ENCODE measurements around the gene TBC1D21. TPM values are rescaled to one million over a fixed set of nuclear protein-coding genes. Genes with fewer than 3 reads are reported as not detected.

Gene TBC1D21
- total and polyA plus RNA-seq, 2 of the 8 experiments (the other 6 are each of a cell fraction or from before 2014, with no cell fraction given), result not detected

DNA sequence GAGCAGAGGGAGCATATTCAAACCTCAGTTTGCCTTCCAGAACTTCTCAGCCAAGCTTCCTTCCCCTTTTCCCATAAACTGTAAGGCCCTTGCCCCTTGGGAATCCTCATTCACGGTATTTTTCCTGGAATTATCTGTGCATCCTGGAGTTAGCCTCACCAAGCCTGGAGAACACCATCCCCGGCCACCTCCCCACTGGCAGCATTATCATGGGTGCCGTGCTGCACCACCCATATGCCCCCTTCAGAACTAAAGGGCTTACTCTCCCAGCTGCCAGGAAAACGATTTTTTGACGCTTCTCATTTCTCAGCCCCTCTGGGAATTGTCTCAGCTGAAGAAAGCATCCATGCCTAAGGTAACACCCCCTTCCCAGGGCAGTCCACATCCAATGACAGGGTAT lies 20.9 kb upstream of the TBC1D21 start:
- no peaks in the 10 kb centered on the region for H3K79me2 ChIP-seq (ENCODE audit: control insufficient read depth in 1 of 2, insufficient read depth in 2 of 2, low read length in 2 of 2)
- H3K4ac ChIP-seq (replicated peaks; ENCODE audit: insufficient read length, low read depth, low read length), result no peak overlapping the region
- no peak overlapping the region for H3K14ac ChIP-seq (ENCODE audit: insufficient read length)
- H3K36me3 ChIP-seq (ENCODE audit: control insufficient read depth in 2 of 4, insufficient read depth in 4 of 4, low read length in 3 of 4), result no peaks in the 10 kb centered on the region
- 86% methylated on average over 5 of the region's 5 CpGs; no CpG with 5 or more reads in 1 of the 2 experiments for WGBS, 2 experiments (ENCODE audit: extremely low coverage in 1 of 2, insufficient coverage in 1 of 2, insufficient read length in 1 of 2, insufficient replicate concordance in 2 of 2, low coverage in 1 of 2, low lambda C conversion rate in 2 of 2, missing lambda C conversion rate in 1 of 2)
- no peaks in the 10 kb centered on the region for H3K9me3 ChIP-seq (ENCODE audit: insufficient read depth in 2 of 2, low read depth in 1 of 2, low read length in 1 of 2)
- H2AFZ ChIP-seq (ENCODE audit: low read length), result no peak overlapping the region
- H4K20me1 ChIP-seq (replicated peaks in 1 of 2; ENCODE audit: control insufficient read depth in 1 of 2, insufficient read depth in 2 of 2, low read length in 2 of 2), result no peaks in the 10 kb centered on the region
- no peak overlapping the region for H3K18ac ChIP-seq (ENCODE audit: extremely low read depth, low read length)
- no peak overlapping the region for H3K4me2 ChIP-seq (ENCODE audit: insufficient read depth in 1 of 2, low read depth in 2 of 2, low read length in 2 of 2)
- POLR2A ChIA-PET (ENCODE audit: partially characterized antibody), result no interaction called here
- H3K56ac ChIP-seq (replicated peaks; ENCODE audit: insufficient read length, low read depth, low read length), result no peak overlapping the region
- no peak overlapping the region for H2BK5ac ChIP-seq (ENCODE audit: low read depth, low read length)
- H2BK12ac ChIP-seq (ENCODE audit: low read depth, low read length), result no peak overlapping the region
- no peak overlapping the region for H4K5ac ChIP-seq (ENCODE audit: insufficient read length, low read depth, low read length)
- FAIRE-seq (no peak), DNase-seq (ENCODE audit: low read depth in 1 of 2, low spot score in 2 of 2) (no peak)
- H3K27ac ChIP-seq (ENCODE audit: low read depth, low read length), result no peak overlapping the region
- H3K23me2 ChIP-seq (ENCODE audit: low read depth, low read length), result no peaks in the 10 kb centered on the region
- H2BK120ac ChIP-seq (replicated peaks; ENCODE audit: low read depth, low read length), result no peak overlapping the region
- no peaks in the 10 kb centered on the region; a peak in 2 of 7 replicates for H3K27me3 ChIP-seq (replicated peaks in 1 of 4; ENCODE audit: control insufficient read depth in 3 of 4, extremely low read depth in 1 of 4, insufficient read depth in 3 of 4, low read length in 3 of 4)
- H4K91ac ChIP-seq (replicated peaks; ENCODE audit: insufficient read length, low read length), result no peak overlapping the region
- TF ChIP-seq CBX8 (IDR thresholded peaks at IDR 0.05; ENCODE audit: borderline replicate concordance, low read depth, low read length), result no peak
- TF ChIP-seq POU5F1 (IDR thresholded peaks at IDR 0.05; ENCODE audit: low read depth, low read length), result no peak
- TF ChIP-seq, protein P1, sequence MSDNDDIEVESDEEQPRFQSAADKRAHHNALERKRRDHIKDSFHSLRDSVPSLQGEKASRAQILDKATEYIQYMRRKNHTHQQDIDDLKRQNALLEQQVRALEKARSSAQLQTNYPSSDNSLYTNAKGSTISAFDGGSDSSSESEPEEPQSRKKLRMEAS (IDR thresholded peaks at IDR 0.05), result no peak
- TF ChIP-seq YY1 (IDR thresholded peaks at IDR 0.05; ENCODE audit: low read depth, low read length), result no peak
- no peak for TF ChIP-seq RXRA (IDR thresholded peaks at IDR 0.05; ENCODE audit: insufficient read depth, low read depth, low read length)
- TF ChIP-seq TEAD4 (IDR thresholded peaks at IDR 0.05; ENCODE audit: low read depth, low read length), result no peak
- no peak for TF ChIP-seq JUN (IDR thresholded peaks at IDR 0.05; ENCODE audit: low read depth, low read length)
- no peak for TF ChIP-seq RAD21 (IDR thresholded peaks at IDR 0.05 in 1 of 2, conservative IDR thresholded peaks at IDR 0.05 in 1 of 2; ENCODE audit: low read depth in 2 of 2, low read length in 2 of 2)
- TF ChIP-seq HDAC2 (IDR thresholded peaks at IDR 0.05; ENCODE audit: borderline replicate concordance in 1 of 2, low read depth in 2 of 2, low read length in 2 of 2), result no peak
- no peak for TF ChIP-seq EGR1 (IDR thresholded peaks at IDR 0.05; ENCODE audit: borderline replicate concordance, low read depth, low read length)
- TF ChIP-seq CHD1 (IDR thresholded peaks at IDR 0.05; ENCODE audit: low read depth, low read length), result no peak
- no peak for TF ChIP-seq JUND (IDR thresholded peaks at IDR 0.05; ENCODE audit: low read length)
- TF ChIP-seq TBP (IDR thresholded peaks at IDR 0.05; ENCODE audit: low read depth, low read length), result no peak
- no peak for TF ChIP-seq KDM1A (IDR thresholded peaks at IDR 0.05; ENCODE audit: borderline replicate concordance, low read length)
- no peak for TF ChIP-seq FOSL1 (IDR thresholded peaks at IDR 0.05; ENCODE audit: insufficient read depth, low read depth, low read length)
- no peak overlapping the region for H2BK15ac ChIP-seq (ENCODE audit: low read length)
- CTCF ChIA-PET (ENCODE audit: partially characterized antibody), result interaction anchor here (0.9 to 2.2 kb wide), 6 partner anchors 9 to 42 kb away, joined by 3 to 14 read pairs (median 4); no protein-coding TSS in a partner anchor
- no peak overlapping the region for H3K4me3 ChIP-seq (ENCODE audit: extremely low read depth in 1 of 4, insufficient read depth in 2 of 4, low read depth in 3 of 4, low read length in 4 of 4)
- H2AK5ac ChIP-seq (ENCODE audit: low read depth, low read length), result no peak overlapping the region
- no peak overlapping the region for H3K23ac ChIP-seq (ENCODE audit: insufficient read length)
- H2BK20ac ChIP-seq (ENCODE audit: low read length), result no peak overlapping the region
- peaks cover 0 to 4% (median 0%) of the 10 kb centered on the region in 4 experiments; a peak in 2 of 7 replicates for H3K4me1 ChIP-seq (replicated peaks in 1 of 4; ENCODE audit: control insufficient read depth in 3 of 4, insufficient read depth in 4 of 4, low read length in 3 of 4)
- no peak overlapping the region for H4K8ac ChIP-seq (ENCODE audit: extremely low read depth, insufficient read depth, low read length)
- H3K79me1 ChIP-seq (ENCODE audit: low read depth, low read length), result no peaks in the 10 kb centered on the region
- no peak overlapping the region for H3K9ac ChIP-seq (replicated peaks in 1 of 4; ENCODE audit: extremely low read depth in 1 of 4, low read depth in 3 of 4, low read length in 3 of 4)

All from H1 (cell line).